Aorta (tissue), 4 donors: ENCODE measurements around the gene LAPTM5. TPM values are rescaled to one million over a fixed set of nuclear protein-coding genes. Genes with fewer than 3 reads are reported as not detected.

ENCODE experiments used
- microRNA-seq, 2 donors: library from miRNA; unstranded; fragments of <30 nt; microRNA quantifications; one replicate each; pipeline ENCODE4 v1.2.0, GENCODE V29; 2020
- polyA plus RNA-seq, 2 donors: library from polyadenylated mRNA; stranded (reverse); fragments of 200-250 nt; gene quantifications; one replicate each; pipeline ENCODE4 v1.2.3, GENCODE V29; 2013
- total RNA-seq, 2 donors: library from RNA; stranded (reverse); fragmentation: NEBNext Ultra II Directional; extraction: Animal tissue kit (Norgen Biotek cat#: 25700); gene quantifications; one replicate each; pipeline ENCODE4 v1.2.1, GENCODE V29; 2021
- donor health status: healthy with polysubstance abuse.
- donor health status: Bipolar disorder and iron deficiency.
- donor health status: DM: no; HTN: no; CAD: no.
- donor health status: DM: yes; HTN: yes; CAD: no.

LAPTM5 gene
- total and polyA plus RNA-seq, 4 donors: 18.0 to 122 (median 115) TPM

Small RNA genes lying within 50 kb of the gene (microRNA-seq; reads per million reads assigned to microRNA genes)
- gene MIR4420: 0 reads per million in 2 donors

Other genes with a start within 250 kb of the LAPTM5 start
- under 1 TPM in 1 of 2 donors, not detected in 1; 0.42 TPM for gene MATN1, start 34.2 kb downstream of the LAPTM5 start, total RNA-seq
- gene MATN1, start 34.2 kb downstream of the LAPTM5 start, polyA plus RNA-seq: not detected
- gene SDC3, start 151.0 kb upstream of the LAPTM5 start, total RNA-seq: 10 to 100 TPM; 64.7 to 72.7 TPM
- 10 to 100 TPM; 19.1 to 20.8 TPM for gene SDC3, start 151.0 kb upstream of the LAPTM5 start, polyA plus RNA-seq